Subcutaneous adipose tissue (tissue), 4 donors: ENCODE results near the gene MATN4. TPM values are rescaled to one million over a fixed set of nuclear protein-coding genes. Genes with fewer than 3 reads are reported as not detected.

Source experiments
- total RNA-seq, 4 donors: library from RNA; depleted of rRNA; stranded (reverse); fragments of >200 nt; gene quantifications; one replicate each; pipeline ENCODE4 v1.1.0, GENCODE V29; 2016
- TF ChIP-seq, protein P1 (sequence below): fragments of 450-650 bp; IDR thresholded peaks from one replicate; pipeline ENCODE4 v1.5.1; 2016; ENCODE audit warnings: low read depth, mild to moderate bottlenecking, control low read depth, antibody characterized with exemption, moderate library complexity

MATN4 gene
- total RNA-seq, 4 donors from 2014 or later = 0.34 to 0.44 TPM; not detected in 2

DNA sequence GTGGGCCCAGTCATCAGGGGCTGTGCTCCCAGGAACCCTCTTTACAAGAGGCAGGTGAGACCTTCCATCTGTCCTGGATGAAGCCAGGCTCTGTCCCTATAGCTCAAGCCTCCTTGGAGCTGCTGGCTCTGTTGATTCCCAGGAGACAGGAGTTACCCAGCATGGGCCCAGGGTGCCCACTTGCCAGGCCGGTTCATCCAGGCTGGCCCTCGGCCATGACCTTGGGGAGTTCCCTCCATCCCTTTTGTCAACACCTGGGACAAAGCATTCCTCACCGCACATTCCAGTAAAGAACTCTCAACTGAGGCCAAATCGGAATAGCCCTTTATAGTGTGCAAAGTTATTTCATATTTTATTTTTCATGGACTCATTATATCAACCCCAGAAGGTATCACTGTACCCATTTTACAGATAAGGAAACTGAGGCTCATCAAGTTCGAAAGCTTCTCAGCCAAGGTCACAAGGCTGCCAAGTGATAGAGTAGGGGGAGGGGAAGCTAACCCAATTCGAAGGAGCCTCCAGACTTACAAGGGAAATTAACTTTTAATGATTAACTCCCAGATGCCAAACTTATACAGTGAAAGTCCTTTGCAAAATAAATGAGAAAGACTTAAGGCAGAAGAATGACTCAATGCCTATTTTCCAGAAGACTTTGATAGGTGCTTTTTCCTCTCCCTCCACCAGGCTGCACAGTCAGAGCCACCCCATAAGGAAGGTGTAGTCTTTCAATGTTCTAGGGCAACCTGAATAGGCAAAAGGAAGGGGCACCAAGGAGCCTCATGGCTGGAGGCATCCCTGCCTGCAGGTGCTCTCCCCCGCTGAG is 21.6 kb upstream of the MATN4 start:
- TF ChIP-seq, protein P1, sequence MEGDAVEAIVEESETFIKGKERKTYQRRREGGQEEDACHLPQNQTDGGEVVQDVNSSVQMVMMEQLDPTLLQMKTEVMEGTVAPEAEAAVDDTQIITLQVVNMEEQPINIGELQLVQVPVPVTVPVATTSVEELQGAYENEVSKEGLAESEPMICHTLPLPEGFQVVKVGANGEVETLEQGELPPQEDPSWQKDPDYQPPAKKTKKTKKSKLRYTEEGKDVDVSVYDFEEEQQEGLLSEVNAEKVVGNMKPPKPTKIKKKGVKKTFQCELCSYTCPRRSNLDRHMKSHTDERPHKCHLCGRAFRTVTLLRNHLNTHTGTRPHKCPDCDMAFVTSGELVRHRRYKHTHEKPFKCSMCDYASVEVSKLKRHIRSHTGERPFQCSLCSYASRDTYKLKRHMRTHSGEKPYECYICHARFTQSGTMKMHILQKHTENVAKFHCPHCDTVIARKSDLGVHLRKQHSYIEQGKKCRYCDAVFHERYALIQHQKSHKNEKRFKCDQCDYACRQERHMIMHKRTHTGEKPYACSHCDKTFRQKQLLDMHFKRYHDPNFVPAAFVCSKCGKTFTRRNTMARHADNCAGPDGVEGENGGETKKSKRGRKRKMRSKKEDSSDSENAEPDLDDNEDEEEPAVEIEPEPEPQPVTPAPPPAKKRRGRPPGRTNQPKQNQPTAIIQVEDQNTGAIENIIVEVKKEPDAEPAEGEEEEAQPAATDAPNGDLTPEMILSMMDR = no peak

DNA sequence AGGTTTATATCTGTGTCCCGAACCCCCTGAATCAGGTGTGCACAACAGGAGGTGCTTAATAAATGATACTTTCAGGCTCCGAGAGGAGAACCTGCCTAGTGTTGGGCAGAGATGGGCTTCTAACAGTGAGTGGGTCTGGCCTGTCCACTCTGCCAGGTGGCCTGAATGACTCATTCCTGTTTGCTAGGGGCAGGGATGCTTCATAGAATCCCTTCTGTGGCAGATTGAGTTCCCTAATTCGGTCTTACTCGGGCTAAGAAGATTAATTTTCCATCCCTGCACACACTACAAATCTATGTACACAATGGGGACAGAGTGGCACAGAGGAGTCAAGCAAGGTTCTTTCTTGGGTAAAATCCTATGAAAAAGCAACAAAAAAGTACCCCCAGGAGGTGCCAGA is 20.4 kb upstream of the MATN4 start:
- TF ChIP-seq, protein P1 = no peak

DNA sequence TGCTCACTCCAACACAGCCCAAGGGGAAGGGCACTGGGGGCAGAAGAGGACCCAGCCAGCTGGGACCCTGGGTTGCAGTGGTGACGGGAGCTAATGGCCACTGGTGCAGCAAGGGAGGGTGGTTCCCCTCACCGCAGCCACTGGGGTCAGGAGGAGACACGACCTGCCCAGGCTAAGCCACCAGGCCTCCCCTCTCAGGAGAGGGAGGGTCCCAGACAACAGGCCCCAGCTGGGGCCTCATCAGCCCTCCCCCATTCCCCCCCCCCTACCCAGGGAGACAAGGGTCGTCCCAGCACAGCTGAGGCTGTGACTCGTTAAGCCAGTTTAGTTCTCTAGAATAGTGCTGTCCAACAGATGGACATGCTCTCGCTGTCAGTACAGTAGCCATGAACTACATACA is 17.3 kb upstream of the MATN4 start:
- TF ChIP-seq, protein P1 = no peak

DNA sequence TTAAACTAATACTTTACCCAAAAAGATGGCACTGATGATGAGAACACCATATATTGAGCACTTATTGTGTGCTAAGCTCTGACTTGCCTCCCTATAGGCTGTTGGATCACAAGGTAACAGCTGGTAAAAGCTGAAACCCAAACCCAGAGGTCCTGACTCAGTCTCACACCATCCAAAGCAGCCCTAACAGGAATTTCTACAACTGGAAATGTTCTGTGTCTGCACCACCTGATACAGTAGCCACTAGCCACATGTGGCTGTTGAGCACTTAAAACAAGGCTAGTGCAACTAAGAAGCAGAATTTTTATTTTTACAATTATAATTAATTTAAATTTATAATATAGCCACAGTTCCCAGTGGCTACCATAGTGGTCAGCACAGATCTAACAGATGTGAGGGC is 15.6 kb upstream of the MATN4 start:
- TF ChIP-seq, protein P1 = no peak

DNA sequence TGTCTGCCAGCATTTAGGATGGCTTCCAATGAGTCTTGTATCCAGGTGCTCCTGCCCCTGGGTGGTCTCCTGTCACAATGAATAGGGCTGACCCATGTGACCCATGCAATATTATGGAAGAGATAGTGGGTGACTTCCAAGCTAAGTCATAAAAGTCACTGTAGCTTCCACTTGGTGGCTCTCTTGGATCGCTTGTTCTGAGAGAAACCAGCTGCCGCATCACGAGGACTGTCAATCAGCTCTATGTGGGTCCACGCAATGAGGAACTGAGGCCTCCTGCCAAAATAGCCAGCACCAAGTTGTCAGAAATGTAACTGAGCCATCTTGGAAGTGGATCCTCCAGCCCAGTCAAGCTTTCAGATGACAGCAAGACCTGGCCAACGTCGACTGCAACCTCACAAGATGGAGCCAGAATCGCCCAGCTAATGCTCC is 14.9 kb upstream of the MATN4 start:
- TF ChIP-seq, protein P1 = no peak

DNA sequence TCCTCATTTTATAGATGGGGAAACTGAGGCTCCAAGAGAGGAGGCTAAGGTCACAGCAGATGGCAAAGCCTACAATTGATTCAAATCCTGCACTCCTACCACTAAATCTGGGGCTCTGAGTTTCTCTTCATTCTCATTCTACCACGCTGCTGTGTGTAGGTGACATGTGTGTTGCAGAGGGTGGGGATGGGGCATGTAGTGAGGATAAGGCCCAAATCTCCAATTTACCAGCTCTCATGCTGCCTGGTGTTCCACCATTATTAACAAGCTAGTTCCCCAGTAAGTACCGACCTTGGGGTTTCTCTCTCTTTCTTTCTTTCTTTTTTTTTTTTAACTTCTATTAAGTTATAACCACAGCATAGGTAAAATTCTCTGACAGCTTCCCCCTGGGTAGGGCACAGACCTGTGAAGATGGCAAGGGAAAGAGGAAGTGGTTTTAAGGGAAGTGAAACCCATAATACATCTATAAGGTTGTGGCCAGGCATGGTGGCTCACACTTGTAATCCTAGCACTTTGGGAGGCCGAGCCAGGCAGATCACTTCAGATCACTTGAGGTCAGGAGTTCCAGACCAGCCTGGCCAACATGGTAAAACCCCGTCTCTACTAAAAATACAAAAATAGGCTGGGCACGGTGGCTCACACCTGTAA is 13.0 kb upstream of the MATN4 start:
- TF ChIP-seq, protein P1 = no peak

DNA sequence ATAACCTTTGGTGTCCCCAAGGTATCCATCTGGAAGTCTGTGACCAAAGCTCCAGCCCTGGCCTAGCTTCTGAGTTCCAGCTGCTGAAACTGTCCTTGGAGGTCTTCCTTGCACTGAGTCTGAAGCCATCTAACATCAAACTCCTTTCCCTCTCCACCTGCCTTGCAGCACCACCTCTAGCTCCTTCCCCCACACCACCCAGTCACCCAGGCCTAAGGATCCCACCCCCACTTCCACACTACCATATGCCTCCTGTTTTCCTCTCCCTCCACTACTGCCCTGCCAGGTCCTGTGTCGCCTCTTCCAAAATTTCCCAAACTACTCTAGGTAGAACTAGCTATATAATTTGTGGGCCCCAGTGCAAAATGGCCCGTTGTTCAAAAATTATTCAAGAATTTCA is 10.8 kb upstream of the MATN4 start:
- TF ChIP-seq, protein P1 = no peak
